ENCODE results near the gene FGF14. TPM values are rescaled to one million over a fixed set of nuclear protein-coding genes. Genes with fewer than 3 reads are reported as not detected.

Gene FGF14
- polyA plus RNA-seq, 1 donor (not counting 4 experiments of a cell fraction or from before 2014, with no cell fraction given) = 0.09 TPM

DNA sequence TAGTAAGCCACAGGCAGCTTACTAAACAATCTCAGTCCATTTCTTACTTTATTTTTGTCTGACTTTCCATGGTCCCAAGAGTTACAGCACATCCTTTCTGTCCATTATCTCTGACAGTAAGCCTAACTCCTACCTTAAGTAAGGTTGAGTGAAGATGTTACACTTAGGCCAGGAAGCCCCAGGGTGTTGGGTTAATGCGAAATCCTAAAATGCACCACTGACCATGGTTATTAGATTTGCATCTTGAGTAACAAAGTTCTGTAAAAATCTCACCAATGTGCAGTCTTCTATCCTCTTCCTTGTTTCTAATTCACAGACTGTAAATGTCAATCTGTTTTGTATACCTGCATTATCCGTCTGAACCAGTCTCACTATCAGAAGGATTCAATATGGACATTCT lies 462.5 kb downstream of the FGF14 start:
- no peaks in the 10 kb centered on the region for H3K9me1 ChIP-seq (ENCODE audit: control insufficient read depth, extremely low read depth, insufficient read depth, low read length)
- DNase-seq (ENCODE audit: low read depth, low spot score) = no peak
- no peaks in the 10 kb centered on the region for H3K79me2 ChIP-seq (ENCODE audit: control insufficient read depth, insufficient read depth, low read length)
- H3K4me3 ChIP-seq (ENCODE audit: control insufficient read depth in 2 of 3, extremely low read depth in 1 of 3, insufficient read depth in 2 of 3, low read depth in 1 of 3, low read length in 3 of 3) = no peak overlapping the region
- no peaks in the 10 kb centered on the region for H3K4me1 ChIP-seq (ENCODE audit: control insufficient read depth, extremely low read depth, insufficient read depth, low read length)
- no peaks in the 10 kb centered on the region for H3K36me3 ChIP-seq (ENCODE audit: control insufficient read depth in 2 of 2, extremely low read depth in 1 of 2, insufficient read depth in 2 of 2, low read length in 2 of 2)
- H3K27ac ChIP-seq (ENCODE audit: control insufficient read depth, insufficient read depth, low read length) = no peak overlapping the region
- dilution Hi-C loops (cut with MboI; ENCODE audit: extremely low pct_ligation_motif_present, low sequenced_read_pairs) = no loop called here
- no peak overlapping the region for H2AFZ ChIP-seq (ENCODE audit: control insufficient read depth, low read length)
- H3K4me2 ChIP-seq (ENCODE audit: control insufficient read depth, extremely low read depth, insufficient read depth, low read depth, low read length) = no peak overlapping the region
- no peaks in the 10 kb centered on the region for H3K9me3 ChIP-seq (ENCODE audit: control insufficient read depth, low read depth, low read length)
- H3K9ac ChIP-seq (ENCODE audit: control insufficient read depth, extremely low read depth, insufficient read depth, low read length) = no peak overlapping the region
- TF ChIP-seq CTCF (optimal IDR thresholded peaks at IDR 0.05 in 1 of 3, IDR thresholded peaks at IDR 0.05 in 1 of 3, conservative IDR thresholded peaks at IDR 0.05 in 1 of 3; ENCODE audit: extremely low read depth in 1 of 3, insufficient read depth in 2 of 3, low read length in 3 of 3) (no peak), EZH2 (IDR thresholded peaks at IDR 0.05; ENCODE audit: low read length) (no peak)
- H4K20me1 ChIP-seq (ENCODE audit: control insufficient read depth, extremely low read depth, insufficient read depth, low read length) = no peaks in the 10 kb centered on the region
- no peaks in the 10 kb centered on the region for H3K27me3 ChIP-seq (ENCODE audit: control insufficient read depth, extremely low read depth, insufficient read depth, low read length)
- FAIRE-seq = no peak

- Histone ChIP-seq H3K4me1 (ENCODE audit: control insufficient read depth, extremely low read depth, insufficient read depth, low read length) (no peaks in the 10 kb centered on the region), H3K4me3 (ENCODE audit: control insufficient read depth in 2 of 3, extremely low read depth in 1 of 3, insufficient read depth in 2 of 3, low read depth in 1 of 3, low read length in 3 of 3) (no peak overlapping the region), H3K79me2 (ENCODE audit: control insufficient read depth, insufficient read depth, low read length) (no peaks in the 10 kb centered on the region), H3K36me3 (ENCODE audit: control insufficient read depth in 2 of 2, extremely low read depth in 1 of 2, insufficient read depth in 2 of 2, low read length in 2 of 2) (no peaks in the 10 kb centered on the region), H3K9me1 (ENCODE audit: control insufficient read depth, extremely low read depth, insufficient read depth, low read length) (no peaks in the 10 kb centered on the region), H3K27ac (ENCODE audit: control insufficient read depth, insufficient read depth, low read length) (no peak overlapping the region), H3K27me3 (ENCODE audit: control insufficient read depth, extremely low read depth, insufficient read depth, low read length) (no peaks in the 10 kb centered on the region), H2AFZ (ENCODE audit: control insufficient read depth, low read length) (no peak overlapping the region), H3K4me2 (ENCODE audit: control insufficient read depth, extremely low read depth, insufficient read depth, low read depth, low read length) (no peak overlapping the region), H4K20me1 (ENCODE audit: control insufficient read depth, extremely low read depth, insufficient read depth, low read length) (no peaks in the 10 kb centered on the region), H3K9me3 (ENCODE audit: control insufficient read depth, low read depth, low read length) (no peaks in the 10 kb centered on the region), H3K9ac (ENCODE audit: control insufficient read depth, extremely low read depth, insufficient read depth, low read length) (no peak overlapping the region)
- no peak for TF ChIP-seq CTCF (optimal IDR thresholded peaks at IDR 0.05 in 1 of 3, IDR thresholded peaks at IDR 0.05 in 1 of 3, conservative IDR thresholded peaks at IDR 0.05 in 1 of 3; ENCODE audit: extremely low read depth in 1 of 3, insufficient read depth in 2 of 3, low read length in 3 of 3)
- TF ChIP-seq EZH2 (IDR thresholded peaks at IDR 0.05; ENCODE audit: low read length) = no peak
- dilution Hi-C loops (cut with MboI; ENCODE audit: extremely low pct_ligation_motif_present, low sequenced_read_pairs) = no loop called here
- no peak for FAIRE-seq
- DNase-seq (ENCODE audit: low read depth, low spot score) = no peak
Observed at GRCh38 chr13:101935828-101936227, 466.0 kb downstream of the FGF14 start.

All from keratinocyte (primary cell).